ENCODE measurements around the gene ALDH3A1. TPM values are rescaled to one million over a fixed set of nuclear protein-coding genes. Genes with fewer than 3 reads are reported as not detected.

The ALDH3A1 gene
- total and polyA plus RNA-seq, 9 of the 15 experiments (the other 6 are each of a cell fraction or from before 2014, with no cell fraction given): not detected

DNA sequence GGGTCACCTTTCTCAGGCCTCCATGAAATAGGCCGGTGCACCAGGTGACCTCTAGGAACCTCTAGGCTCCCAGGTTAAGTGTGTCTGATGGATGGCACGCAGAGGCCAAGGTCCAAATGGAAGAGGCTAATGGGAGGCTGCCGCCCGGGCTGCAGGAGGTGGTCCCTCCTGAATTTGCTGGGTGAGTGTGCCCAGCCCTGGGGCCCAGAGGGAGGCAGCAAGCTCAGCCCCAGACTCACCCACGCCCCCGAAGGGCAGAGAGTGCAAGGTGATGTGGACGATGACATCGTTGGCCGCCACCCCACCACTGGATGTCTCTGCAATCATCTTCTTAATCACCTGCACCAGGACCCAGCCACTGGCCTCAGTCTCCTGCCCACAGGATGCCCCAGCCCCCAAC, 9.3 kb downstream of the ALDH3A1 start (continued):
- TF ChIP-seq, protein P1, sequence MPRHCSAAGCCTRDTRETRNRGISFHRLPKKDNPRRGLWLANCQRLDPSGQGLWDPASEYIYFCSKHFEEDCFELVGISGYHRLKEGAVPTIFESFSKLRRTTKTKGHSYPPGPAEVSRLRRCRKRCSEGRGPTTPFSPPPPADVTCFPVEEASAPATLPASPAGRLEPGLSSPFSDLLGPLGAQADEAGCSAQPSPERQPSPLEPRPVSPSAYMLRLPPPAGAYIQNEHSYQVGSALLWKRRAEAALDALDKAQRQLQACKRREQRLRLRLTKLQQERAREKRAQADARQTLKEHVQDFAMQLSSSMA (CRISPR knock-in tag; IDR thresholded peaks at IDR 0.05): no peak
- TF ChIP-seq KAT7 (CRISPR knock-in tag; IDR thresholded peaks at IDR 0.05; ENCODE audit: borderline replicate concordance) (no peak), TARDBP (IDR thresholded peaks at IDR 0.05) (no peak), THRB (CRISPR knock-in tag; conservative IDR thresholded peaks at IDR 0.05) (no peak)

GRCh38 chr17:19738073-19738449, 10.0 kb downstream of the ALDH3A1 start:
- H4K20me1 ChIP-seq (replicated peaks; ENCODE audit: control insufficient read depth, insufficient read depth, low read length): no peaks in the 10 kb centered on the region
- no peak overlapping the region for H2AFZ ChIP-seq (ENCODE audit: low read depth, low read length)
- intact Hi-C loops (cut with micrococcal nuclease): no loop called here
- no peak overlapping the region for H3K9ac ChIP-seq (ENCODE audit: insufficient read depth in 1 of 2, low read depth in 2 of 2, low read length in 2 of 2)
- FAIRE-seq (no peak), ATAC-seq (no peak), DNase-seq (ENCODE audit: extremely low read depth in 1 of 4, low spot score in 3 of 4) (no peak)
- no peak overlapping the region for H3K4me2 ChIP-seq (ENCODE audit: insufficient read depth, low read length)
- H3K27me3 ChIP-seq (ENCODE audit: control insufficient read depth in 2 of 2, insufficient read depth in 2 of 2, low read length in 2 of 2): peaks cover 3 to 15% of the 10 kb centered on the region in 2 experiments; a peak in 3 of 5 replicates
- no peak overlapping the region for H3K27ac ChIP-seq (ENCODE audit: extremely low read depth, low read depth, low read length)
- ChIA-PET CTCF (ENCODE audit: low intra/inter-chr PET ratio) (no interaction called here), POLR2A (no interaction called here)
- in situ Hi-C loops (cut with MboI): no loop called here
- H3K9me3 ChIP-seq (replicated peaks; ENCODE audit: control insufficient read depth, insufficient read depth, low read depth, low read length): no peaks in the 10 kb centered on the region
- 6% methylated on average over 13 of the region's 14 CpGs for WGBS (ENCODE audit: insufficient coverage, low coverage, missing lambda C conversion rate)
- H3K4me3 ChIP-seq: no peak overlapping the region
- no peaks in the 10 kb centered on the region for H3K4me1 ChIP-seq (replicated peaks in 1 of 2; ENCODE audit: control insufficient read depth in 2 of 2, insufficient read depth in 2 of 2, low read length in 2 of 2)
- H3K9me1 ChIP-seq (ENCODE audit: control insufficient read depth, insufficient read depth, low read length): no peaks in the 10 kb centered on the region
- no peaks in the 10 kb centered on the region for H3K79me2 ChIP-seq (ENCODE audit: control insufficient read depth, insufficient read depth, low read length)
- no peaks in the 10 kb centered on the region for H3K36me3 ChIP-seq (ENCODE audit: control insufficient read depth, insufficient read depth, low read length)
- BruUV-seq (replicated peaks): no TSS peak
- TF ChIP-seq ZFPM2 (CRISPR knock-in tag; IDR thresholded peaks at IDR 0.05): no peak
- TF ChIP-seq, protein P2, sequence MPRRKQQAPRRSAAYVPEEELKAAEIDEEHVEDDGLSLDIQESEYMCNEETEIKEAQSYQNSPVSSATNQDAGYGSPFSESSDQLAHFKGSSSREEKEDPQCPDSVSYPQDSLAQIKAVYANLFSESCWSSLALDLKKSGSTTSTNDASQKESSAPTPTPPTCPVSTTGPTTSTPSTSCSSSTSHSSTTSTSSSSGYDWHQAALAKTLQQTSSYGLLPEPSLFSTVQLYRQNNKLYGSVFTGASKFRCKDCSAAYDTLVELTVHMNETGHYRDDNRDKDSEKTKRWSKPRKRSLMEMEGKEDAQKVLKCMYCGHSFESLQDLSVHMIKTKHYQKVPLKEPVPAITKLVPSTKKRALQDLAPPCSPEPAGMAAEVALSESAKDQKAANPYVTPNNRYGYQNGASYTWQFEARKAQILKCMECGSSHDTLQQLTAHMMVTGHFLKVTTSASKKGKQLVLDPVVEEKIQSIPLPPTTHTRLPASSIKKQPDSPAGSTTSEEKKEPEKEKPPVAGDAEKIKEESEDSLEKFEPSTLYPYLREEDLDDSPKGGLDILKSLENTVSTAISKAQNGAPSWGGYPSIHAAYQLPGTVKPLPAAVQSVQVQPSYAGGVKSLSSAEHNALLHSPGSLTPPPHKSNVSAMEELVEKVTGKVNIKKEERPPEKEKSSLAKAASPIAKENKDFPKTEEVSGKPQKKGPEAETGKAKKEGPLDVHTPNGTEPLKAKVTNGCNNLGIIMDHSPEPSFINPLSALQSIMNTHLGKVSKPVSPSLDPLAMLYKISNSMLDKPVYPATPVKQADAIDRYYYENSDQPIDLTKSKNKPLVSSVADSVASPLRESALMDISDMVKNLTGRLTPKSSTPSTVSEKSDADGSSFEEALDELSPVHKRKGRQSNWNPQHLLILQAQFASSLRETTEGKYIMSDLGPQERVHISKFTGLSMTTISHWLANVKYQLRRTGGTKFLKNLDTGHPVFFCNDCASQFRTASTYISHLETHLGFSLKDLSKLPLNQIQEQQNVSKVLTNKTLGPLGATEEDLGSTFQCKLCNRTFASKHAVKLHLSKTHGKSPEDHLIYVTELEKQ (CRISPR knock-in tag; IDR thresholded peaks at IDR 0.05): no peak
- TF ChIP-seq, protein P3, sequence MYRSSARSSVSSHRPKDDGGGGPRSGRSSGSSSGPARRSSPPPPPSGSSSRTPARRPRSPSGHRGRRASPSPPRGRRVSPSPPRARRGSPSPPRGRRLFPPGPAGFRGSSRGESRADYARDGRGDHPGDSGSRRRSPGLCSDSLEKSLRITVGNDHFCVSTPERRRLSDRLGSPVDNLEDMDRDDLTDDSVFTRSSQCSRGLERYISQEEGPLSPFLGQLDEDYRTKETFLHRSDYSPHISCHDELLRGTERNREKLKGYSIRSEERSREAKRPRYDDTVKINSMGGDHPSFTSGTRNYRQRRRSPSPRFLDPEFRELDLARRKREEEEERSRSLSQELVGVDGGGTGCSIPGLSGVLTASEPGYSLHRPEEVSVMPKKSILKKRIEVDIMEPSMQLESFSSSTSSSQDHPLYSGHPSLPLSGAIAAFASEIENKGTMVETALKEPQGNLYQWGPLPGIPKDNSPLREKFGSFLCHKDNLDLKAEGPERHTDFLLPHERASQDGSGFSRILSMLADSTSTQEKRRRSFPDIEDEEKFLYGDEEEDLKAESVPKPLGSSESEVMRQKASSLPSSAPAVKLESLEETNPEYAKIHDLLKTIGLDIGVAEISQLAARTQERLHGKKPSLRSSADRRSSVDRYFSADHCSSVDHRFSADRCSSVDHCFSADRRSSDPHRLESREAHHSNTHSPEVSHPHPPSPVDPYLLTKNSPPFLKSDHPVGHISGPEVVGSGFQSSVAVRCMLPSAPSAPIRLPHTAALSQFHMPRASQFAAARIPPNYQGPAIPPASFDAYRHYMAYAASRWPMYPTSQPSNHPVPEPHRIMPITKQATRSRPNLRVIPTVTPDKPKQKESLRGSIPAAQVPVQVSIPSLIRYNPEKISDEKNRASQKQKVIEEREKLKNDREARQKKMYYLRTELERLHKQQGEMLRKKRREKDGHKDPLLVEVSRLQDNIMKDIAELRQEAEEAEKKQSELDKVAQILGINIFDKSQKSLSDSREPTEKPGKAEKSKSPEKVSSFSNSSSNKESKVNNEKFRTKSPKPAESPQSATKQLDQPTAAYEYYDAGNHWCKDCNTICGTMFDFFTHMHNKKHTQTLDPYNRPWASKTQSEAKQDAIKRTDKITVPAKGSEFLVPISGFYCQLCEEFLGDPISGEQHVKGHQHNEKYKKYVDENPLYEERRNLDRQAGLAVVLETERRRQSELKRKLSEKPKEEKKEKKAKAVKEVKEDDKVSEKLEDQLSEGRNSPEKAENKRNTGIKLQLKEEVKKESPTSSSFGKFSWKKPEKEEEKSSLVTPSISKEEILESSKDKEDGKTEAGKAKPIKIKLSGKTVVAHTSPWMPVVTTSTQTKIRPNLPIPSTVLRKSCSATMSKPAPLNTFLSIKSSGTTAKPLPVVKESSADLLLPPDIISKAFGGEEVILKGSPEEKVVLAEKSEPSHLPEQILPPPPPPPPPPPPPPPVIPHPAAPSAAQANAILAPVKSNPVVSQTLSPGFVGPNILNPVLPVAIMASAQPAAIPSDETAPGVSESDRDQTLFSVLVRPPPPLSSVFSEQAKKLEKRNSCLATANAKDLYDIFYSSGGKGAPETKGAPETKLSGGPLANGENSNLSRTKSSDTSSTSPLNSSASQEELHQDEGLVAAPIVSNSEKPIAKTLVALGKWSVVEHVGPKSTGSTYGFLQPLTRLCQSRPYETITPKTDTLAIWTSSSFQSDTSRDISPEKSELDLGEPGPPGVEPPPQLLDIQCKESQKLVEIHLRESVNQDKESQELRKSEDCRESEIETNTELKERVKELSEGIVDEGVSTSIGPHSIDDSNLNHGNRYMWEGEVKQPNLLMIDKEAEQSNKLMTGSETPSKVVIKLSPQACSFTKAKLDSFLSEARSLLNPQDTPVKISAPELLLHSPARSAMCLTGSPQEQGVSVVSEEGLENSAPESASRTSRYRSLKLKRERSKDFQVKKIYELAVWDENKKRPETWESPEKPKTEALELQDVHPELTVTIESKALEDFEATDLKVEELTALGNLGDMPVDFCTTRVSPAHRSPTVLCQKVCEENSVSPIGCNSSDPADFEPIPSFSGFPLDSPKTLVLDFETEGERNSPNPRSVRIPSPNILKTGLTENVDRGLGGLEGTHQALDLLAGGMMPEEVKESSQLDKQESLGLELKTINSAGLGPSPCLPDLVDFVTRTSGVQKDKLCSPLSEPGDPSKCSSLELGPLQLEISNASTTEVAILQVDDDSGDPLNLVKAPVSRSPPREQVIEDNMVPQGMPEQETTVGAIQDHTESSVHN (IDR thresholded peaks at IDR 0.05; ENCODE audit: borderline replicate concordance in 1 of 2, low read depth in 1 of 2): no peak

Data from K562 (cell line).